GM21381 (cell line): ENCODE data around the gene TMEM151A.
"Not testable (repeated sequence)": the region's sequence is repeated elsewhere in the genome, so short reads cannot be mapped to it uniquely, and the experiment has no call there.

Source experiments
- ATAC-seq: cut with Tn5 transposase; IDR thresholded peaks from one replicate; pipeline ENCODE4 v1.9.1; 2021; ENCODE audit warnings: mild to moderate bottlenecking, moderate library complexity; ENCODE audit not compliant: unreplicated experiment

The TMEM151A gene

DNA sequence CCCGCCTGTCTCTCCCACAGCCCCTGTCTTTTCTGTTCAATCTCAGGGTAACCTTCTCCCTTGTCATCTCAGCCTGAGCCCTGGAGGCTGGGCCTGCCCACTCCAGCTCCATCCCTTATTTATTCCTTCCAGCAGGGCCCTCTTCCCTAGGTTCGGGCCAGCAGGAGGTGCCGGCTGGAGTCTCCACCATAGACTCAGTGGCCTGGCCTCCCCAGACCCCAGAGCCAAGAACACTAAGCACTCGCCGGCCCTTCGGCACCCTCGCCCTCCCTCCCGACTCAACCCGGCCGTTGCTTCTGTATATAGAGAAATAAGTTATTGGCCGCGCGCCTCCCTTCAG lies 24.7 kb upstream of the TMEM151A start:
- no peak for ATAC-seq

DNA sequence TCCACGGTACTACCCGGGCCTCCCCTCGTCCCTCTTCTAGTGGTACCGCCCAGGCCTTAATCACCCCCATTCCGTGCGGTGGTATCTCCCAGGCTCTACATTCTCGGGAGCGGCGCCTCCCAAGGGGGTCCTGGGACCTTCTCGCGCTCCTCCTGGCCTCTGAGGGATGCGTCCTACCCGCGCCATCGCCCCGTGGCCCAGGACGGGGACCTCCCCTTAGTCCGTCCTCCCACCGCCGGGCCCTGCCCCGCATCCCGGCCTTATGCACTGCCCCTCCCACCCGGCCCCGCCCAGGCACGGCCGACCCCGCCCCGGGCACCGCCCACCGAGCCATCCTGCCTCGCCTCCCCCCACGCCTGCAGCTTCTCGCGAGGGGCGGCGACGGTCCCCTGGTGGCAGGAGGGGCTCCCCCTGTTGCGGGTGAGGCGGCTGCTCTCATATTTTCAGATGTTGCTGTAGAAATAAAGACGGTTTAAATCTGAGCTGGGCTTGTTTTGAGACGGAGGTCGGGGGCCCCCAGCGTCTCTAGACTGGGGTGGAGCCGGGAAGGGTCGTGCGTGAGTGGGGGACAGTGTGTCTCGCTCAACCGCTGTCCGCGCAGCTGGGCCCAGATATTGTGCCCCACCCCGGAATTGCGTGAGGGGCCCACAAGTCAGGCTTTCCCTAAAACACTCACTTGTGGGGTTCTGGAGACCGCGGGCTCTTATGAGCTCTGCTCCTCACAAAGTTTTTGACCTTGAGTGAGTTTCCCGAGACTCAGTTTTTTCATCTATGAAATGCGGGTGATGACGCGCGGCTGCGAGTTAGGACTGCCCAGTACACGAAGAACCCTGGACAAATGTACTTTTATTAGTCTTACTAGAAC lies 24.1 kb upstream of the TMEM151A start:
- ATAC-seq = peak; percentile 34

DNA sequence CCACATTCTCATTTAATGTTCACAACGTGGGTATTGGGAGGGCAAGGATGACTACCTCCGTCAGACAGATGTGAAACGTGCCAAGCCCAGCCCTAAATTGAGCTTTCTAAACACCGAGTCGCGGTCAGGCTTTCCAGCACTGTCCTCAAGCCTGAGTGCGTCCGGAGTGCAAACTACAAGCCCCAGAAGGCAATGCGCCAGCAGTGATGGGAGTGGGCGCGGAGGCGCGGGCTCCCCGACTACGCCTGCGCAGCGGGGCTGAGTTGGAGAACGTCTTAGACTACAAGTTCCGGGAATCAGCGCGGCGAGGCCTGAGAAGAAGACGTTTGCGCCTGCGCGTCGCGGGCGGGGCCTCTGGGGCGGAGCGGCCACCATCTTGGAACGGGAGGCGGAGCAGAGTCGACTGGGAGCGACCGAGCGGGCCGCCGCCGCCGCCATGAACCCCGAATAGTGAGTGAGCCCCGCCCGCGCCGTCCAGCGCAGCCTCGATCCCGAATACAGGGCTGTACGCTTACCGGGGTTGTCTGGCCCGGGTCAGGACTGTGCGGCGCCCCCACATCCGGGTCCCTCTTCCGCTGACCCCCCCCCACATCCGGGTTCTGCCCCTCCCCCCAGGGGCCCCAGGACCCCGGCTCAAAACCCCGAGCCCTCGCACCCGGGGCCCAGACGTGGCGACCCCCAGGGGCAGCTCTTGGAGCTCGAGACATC lies 23.3 kb upstream of the TMEM151A start, which contains the start of gene RAB1B:
Gene RAB1B, plus strand, starts transcription at position 396 of the 708 bp plus-strand sequence. Its CDS starts 41 bp downstream, at position 437.
- ATAC-seq = peak; percentile 86

DNA sequence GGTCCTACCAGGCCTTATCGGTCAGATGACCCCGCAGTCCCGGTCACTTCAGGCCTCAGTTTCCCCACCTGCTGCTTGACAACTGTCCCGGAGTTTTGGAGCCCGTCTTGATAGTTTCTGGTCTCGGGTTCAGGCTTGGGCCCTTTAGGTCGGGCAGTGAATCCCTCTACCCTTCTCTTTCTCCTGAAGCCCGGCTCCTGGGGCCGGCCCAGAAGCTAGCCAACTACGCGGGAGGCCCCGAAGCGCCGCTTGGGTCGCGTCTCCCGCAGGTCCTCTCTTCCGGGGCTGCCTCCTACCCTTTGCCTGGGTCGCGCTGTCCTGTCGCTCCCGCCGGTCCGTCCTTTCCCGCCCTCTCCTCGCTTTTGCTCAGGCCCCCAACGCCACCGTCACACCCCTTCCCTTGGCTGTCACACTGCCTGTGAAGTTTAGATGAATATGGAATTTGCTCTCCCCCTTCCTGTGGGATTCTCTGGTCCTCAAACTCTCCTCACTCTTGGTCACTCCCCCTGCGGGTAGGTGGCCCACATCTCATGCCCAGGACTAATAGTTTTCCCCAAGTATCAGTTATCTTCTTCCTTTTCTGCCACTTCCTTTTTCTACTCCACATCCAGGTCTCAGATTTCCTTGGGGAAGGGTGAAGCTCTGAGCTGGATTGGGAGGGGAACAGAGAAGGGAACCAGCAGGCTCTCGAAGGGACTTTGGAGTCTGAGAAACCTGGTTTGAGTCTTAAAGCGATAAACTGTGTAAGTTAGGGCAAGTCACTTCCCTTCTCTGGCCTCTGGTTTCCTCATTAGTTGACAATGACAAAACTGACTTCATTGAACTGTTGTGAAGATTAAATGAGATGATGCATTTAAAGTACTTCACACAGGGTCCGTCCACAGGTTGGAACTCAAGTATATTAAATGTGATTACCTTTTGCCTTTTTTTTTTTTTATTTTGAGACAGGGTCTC lies 22.5 kb upstream of the TMEM151A start:
- no peak for ATAC-seq

DNA sequence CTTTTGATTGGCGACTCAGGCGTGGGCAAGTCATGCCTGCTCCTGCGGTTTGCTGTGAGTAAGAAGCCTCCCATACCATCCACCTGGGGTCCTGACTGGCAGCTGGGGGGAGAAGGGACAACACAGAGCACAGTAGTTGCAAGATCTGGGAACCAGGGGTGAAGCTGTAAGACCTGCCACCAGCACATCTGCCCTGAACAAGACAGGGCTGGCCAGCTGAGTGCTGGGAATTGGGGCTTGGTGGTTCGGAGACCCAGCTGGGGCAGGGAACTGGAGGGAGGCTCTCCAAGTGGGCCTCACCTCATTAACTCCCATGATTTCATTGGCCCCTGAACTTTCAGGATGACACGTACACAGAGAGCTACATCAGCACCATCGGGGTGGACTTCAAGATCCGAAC lies 19.9 kb upstream of the TMEM151A start:
- no peak for ATAC-seq

DNA sequence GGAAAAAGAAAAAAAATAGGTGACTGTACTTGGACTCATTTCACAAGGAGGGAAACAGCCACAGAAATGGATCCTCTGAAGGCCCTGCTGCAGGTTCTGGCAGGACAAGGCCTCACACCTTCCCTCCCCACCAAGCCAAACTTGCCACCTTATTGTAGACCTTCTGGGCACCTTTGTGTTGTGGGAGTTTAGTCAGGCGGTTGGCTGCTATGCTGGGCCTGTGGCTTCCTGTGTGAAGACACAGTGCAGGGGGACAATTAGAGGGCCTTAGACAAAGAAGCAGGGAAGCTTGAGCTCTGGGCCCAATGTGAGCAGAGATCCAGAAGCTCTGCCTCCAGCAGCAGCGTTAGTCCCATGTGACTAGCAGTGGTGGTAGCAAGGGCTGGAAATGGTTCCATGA lies 19.1 kb upstream of the TMEM151A start:
- no peak for ATAC-seq

DNA sequence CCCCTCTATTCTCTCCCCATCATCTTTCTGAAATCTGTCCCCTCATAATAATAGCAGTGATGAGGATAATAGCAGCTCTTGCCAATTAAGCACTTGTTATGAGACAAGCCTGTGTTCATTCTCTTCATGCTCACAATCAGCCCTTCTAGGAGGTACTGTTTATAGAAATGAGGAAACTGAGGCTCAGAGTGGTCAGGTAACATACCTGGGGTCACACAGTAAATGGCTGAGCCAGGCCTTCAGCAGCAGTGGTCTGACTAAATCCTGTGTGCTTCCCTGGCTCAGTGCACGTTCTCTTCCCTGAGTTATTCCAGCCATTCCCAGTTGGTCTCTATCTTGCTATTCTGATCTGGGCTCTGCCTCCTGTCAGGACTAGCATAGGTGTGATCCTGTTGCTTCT lies 17.5 kb upstream of the TMEM151A start:
- no peak for ATAC-seq

DNA sequence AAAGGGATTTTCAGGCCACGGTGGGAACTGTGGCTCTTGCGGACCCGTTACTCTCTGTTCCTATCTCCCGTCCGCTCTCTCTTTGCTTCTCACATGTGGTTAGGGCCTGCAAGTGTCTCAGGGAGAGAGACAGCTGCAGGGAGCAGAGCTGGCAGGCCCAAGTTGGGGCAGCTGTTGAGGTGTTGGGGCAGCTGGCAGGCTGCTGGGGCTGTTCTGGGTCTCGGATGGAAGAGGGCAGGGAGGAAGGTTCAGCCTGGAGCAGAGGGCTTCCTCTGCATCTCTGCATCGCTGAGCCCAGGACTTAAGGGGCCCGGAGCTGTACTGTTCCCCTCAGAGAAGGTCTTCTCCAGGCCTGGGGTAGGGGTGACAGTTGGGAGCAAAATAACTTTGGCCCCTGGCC lies 16.3 kb upstream of the TMEM151A start:
- no peak for ATAC-seq

DNA sequence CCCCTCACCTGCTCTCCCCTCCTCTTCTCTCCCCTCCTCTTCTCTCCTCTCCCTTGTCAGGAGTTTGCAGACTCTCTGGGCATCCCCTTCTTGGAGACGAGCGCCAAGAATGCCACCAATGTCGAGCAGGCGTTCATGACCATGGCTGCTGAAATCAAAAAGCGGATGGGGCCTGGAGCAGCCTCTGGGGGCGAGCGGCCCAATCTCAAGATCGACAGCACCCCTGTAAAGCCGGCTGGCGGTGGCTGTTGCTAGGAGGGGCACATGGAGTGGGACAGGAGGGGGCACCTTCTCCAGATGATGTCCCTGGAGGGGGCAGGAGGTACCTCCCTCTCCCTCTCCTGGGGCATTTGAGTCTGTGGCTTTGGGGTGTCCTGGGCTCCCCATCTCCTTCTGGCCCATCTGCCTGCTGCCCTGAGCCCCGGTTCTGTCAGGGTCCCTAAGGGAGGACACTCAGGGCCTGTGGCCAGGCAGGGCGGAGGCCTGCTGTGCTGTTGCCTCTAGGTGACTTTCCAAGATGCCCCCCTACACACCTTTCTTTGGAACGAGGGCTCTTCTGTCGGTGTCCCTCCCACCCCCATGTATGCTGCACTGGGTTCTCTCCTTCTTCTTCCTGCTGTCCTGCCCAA lies 15.6 kb upstream of the TMEM151A start:
- no peak for ATAC-seq

DNA sequence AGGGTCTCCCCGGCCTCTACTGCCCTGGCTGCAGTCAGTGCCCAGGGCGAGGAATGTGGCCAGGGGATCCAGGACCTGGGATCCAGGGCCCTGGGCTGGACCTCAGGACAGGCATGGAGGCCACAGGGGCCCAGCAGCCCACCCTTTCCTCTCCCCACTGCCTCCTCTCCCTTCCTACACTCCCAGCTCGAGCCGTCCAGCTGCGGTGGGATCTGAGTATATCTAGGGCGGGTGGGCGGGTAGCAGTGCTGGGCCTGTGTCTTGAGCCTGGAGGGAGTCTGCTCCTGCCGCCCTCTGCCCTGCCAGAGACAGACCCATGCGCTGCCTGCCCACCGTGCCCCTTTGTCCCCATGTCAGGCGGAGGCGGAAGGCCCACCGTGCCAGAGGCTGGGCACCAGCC lies 15.1 kb upstream of the TMEM151A start:
- ATAC-seq = not testable (repeated sequence)

DNA sequence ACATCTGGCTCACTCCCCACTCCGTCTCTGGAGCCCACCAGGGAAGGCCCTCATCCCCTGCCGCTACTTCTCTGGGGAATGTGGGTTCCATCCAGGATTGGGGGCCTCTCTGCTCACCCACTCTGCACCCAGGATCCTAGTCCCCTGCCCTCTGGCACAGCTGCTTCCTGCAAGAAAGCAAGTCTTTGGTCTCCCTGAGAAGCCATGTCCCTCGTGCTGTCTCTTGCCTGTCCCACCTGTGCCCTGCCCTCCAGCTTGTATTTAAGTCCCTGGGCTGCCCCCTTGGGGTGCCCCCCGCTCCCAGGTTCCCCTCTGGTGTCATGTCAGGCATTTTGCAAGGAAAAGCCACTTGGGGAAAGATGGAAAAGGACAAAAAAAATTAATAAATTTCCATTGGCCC lies 14.6 kb upstream of the TMEM151A start:
- ATAC-seq = not testable (repeated sequence)

DNA sequence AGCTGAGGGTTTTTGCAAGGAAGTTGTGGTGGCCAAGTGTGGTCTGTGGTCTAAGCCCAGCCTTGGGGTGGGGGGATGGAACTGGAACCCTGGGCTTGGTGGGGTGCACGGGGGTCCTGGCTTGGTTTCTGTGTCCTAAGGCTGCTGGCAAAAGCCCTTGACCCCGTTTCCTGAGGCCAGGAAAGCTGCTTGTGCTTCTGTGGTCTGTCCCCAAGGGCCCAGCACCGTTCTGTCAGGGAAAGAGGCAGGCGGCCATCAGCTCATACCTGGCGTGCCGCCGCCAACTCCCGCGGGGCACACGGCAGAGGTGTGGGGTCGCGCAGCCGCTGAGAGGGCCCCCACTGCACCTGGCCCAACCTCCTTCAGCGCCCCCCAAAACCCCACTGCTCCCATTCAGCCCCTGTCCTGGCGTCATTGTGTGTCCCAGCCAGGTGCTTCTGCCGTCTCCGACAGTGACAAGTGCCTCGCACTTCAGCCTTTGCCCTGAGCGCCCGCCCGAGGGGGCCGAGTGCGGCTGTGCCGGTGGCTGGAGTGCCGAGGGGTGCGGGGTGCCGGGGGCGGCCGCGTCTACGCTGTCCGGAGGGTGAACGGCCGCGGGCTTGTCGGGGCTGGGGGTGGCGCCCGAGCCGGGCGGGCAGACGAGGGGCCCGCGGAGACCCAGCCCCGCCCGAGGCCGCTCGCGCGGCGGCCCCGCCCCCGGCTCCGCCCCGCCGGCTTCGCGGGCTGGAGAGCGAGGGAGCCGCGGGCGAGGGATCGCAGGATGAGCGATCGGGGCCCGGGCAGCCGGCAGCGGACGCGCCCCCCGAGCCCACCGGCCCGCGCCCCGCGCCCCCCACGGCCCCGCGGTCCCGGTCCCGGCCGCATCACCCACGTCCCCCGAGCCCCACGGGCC lies 14.0 kb upstream of the TMEM151A start, which contains the start of gene CNIH2:
Gene CNIH2, plus strand, starts transcription at position 705 of the 892 bp plus-strand sequence. CDS start 282 bp downstream, outside the sequence.
- ATAC-seq = no peak

DNA sequence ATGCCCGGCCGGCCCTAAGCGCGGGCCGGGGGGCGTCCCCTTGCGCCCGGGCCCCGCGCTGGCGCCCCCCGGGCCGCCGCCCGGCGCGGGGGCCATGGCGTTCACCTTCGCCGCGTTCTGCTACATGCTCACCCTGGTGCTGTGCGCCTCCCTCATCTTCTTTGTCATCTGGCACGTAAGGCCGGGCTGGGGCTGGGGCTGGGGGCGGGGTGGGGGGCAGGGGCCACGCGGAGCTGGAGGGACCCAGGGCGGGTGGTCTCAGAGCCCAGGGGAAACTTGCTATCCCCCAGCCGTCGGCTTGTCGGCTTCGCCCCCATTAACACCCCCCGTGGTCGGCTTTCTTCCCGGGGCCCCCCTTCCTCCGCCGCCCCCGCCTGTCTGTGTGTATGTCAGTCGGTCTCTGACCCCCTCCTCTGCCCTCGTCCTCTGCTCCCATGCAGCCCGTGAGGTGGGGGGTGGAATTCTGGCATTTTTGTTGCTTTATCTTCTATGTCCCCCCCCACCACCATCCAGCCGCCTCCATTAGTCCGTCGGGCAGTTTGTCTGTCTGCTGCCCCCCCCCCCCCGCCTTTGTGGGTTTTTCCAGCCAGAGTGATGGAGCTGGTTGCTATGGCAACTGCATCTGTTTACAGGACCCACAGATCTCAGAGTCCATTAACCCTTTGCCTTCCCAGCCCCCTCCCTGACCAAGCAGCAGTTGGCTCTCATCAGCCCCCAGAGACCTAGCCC lies 13.2 kb upstream of the TMEM151A start:
- ATAC-seq = no peak

DNA sequence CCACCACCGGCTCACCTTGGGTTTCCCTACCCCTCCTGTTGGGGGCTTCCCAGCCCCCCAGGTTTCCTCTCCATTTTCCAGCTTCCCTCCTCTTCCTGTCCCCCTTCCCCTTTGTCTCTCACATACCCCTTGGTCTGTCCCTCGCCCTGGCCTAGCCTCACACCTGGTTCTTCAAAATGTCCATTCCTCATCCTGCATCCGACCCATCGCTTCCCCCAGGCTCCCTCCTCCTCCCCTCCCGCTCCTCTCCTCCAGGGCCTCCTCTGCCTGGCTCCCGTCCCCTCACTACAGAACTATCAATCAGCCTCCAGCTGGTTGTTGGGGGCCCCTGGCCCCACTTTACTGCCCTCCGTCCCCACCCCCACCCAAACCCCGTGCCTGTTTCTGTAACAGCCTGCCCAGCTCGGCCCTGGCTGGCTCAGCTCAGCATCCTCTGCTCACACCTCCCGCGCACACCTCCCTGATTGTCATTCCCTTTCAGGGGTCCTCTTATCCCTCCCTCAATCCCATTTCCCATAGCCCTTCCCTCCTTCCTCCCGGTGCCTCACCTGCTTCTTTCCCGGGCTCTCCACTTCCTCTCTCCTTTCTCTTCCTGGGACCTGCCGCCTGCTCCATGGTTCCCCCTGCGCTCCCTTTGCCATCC lies 12.5 kb upstream of the TMEM151A start:
- no peak for ATAC-seq

DNA sequence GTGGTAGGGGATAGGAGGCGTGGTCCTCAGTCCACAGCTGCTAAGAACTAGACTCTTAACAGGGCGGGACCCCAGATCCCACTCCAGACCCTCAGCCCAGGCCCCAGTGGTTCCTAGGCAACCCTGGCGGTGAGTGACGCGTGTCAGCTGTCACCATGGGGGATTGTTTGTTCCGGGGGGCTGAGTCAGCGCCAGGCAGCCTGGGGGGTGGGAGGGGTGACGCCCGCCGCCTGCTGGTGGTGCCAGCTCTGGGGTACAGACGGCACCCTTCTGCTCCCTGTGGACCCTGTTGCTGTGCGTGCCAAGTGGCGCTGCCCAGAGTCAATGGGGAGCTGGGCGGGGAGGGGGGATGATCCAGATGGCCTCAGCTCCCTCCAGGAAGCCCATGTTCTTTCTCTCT lies 11.3 kb upstream of the TMEM151A start:
- ATAC-seq = no peak

DNA sequence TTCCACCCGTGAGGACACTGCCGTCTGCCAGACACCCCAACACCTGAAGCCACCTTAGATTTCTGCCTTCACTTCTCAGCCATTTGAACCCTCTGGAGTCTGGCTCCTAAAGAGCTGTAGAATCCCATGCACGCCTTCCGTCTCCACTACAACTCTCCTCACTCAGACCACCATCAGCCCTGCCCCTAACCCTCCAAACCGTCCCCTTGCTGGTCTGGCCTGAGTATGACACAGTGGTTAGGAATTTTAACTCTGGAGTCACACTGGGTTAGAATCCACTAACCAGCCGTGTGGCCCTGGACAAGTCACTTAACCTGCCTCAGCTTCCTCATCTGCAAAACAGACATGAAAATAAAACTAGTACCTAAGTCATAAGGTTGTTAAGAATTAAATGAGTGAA lies 10.7 kb upstream of the TMEM151A start:
- ATAC-seq = no peak

DNA sequence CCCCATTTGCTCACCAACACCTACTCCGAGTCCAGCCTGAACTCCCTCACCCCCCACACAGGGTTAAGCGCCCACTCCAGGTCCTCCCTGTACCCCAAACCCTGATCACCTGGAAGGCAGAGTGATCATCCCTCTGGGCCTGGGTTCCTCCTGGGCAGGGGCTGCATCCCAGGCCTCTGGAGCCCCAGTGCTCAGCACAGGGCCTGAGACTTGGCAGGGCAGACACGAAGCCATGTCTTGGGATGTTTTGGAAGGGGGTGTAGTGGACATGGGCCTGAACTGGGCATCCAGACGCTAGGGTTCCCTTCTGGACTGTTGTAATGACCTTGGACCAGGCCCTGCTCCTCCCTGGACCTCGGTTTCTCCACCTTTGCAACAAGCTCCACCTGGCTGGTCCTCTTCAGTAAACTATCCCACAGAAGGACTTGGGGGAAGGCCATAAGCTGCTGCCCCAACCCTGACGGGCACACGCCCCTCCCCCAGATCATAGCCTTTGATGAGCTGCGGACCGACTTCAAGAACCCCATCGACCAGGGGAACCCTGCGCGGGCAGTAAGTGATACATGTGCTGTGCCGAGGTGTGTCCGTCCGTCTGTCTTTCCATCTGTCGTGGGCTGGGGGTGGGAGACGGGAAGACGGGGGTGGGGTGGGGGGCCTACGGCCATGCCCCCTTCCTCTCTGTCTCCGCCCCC lies 9.8 kb upstream of the TMEM151A start:
- no peak for ATAC-seq
